Activated T-cell treated with anti-CD3 and anti-CD28 coated beads, Interleukin-2, amount 50 U/mL, for 1 hour (primary cell): ENCODE results near the gene TAF8.

ENCODE experiments used
- DNase-seq: peaks from one replicate; pipeline ENCODE4 v3.0.0-alpha.2; 2020

TAF8 gene

GRCh38 chr6:42100029-42100901 is 49.9 kb downstream of the TAF8 start:
- DNase-seq, result no peak

- no peak for DNase-seq
These were observed 50.9 kb downstream of the TAF8 start for GRCh38 chr6:42101186-42101657.

GRCh38 chr6:42103216-42103615 is 52.9 kb downstream of the TAF8 start:
- DNase-seq, result no peak

- no peak for DNase-seq
These were observed 53.4 kb downstream of the TAF8 start for GRCh38 chr6:42103753-42104094.

- DNase-seq, result peak; percentile 76
These were observed 53.9 kb downstream of the TAF8 start for GRCh38 chr6:42104095-42104803.

GRCh38 chr6:42104804-42105125 is 54.4 kb downstream of the TAF8 start:
- DNase-seq, result no peak

GRCh38 chr6:42105156-42105648 is 54.9 kb downstream of the TAF8 start:
- DNase-seq, result no peak

- DNase-seq, result no peak
These were observed 55.4 kb downstream of the TAF8 start for GRCh38 chr6:42105709-42106108.

- DNase-seq, result no peak
These were observed 56.0 kb downstream of the TAF8 start for GRCh38 chr6:42106112-42107023.

- DNase-seq, result no peak
These were observed 57.7 kb downstream of the TAF8 start for GRCh38 chr6:42108071-42108470.

- DNase-seq, result no peak
These were observed 60.4 kb downstream of the TAF8 start for GRCh38 chr6:42110683-42111082.

GRCh38 chr6:42112351-42112750 is 62.0 kb downstream of the TAF8 start:
- no peak for DNase-seq

- no peak for DNase-seq
These were observed 63.8 kb downstream of the TAF8 start for GRCh38 chr6:42113936-42114636.

- no peak for DNase-seq
These were observed 67.5 kb downstream of the TAF8 start for GRCh38 chr6:42117843-42118161.

GRCh38 chr6:42118162-42119001 is 68.1 kb downstream of the TAF8 start:
- no peak for DNase-seq

GRCh38 chr6:42120895-42121865 is 70.9 kb downstream of the TAF8 start:
- DNase-seq, result no peak

GRCh38 chr6:42123379-42124103 is 73.2 kb downstream of the TAF8 start:
- no peak for DNase-seq

- no peak for DNase-seq
These were observed 74.0 kb downstream of the TAF8 start for GRCh38 chr6:42124223-42124836.

GRCh38 chr6:42125231-42125630 is 74.9 kb downstream of the TAF8 start:
- no peak for DNase-seq
